ENCODE data around the gene TBC1D14.

GRCh38 chr4:6916587-6917460, 7.2 kb downstream of the TBC1D14 start:
- TF ChIP-seq CTCF (conservative IDR thresholded peaks at IDR 0.05; ENCODE audit: low read length): no peak
- TF ChIP-seq EZH2phosphoT487 (IDR thresholded peaks at IDR 0.05; ENCODE audit: borderline replicate concordance): no peak

Measured in Loucy (cell line).